Subcutaneous adipose tissue (tissue), 4 donors: ENCODE measurements around the gene SIPA1L3. TPM values are rescaled to one million over a fixed set of nuclear protein-coding genes. Genes with fewer than 3 reads are reported as not detected.

Experiments used
- total RNA-seq, 4 donors: library from RNA; depleted of rRNA; stranded (reverse); fragments of >200 nt; gene quantifications; one replicate each; pipeline ENCODE4 v1.1.0, GENCODE V29; 2016
- TF ChIP-seq, protein P1 (sequence below): fragments of 450-650 bp; IDR thresholded peaks from one replicate; pipeline ENCODE4 v1.5.1; 2016; ENCODE audit warnings: low read depth, mild to moderate bottlenecking, control low read depth, antibody characterized with exemption, moderate library complexity

The SIPA1L3 gene
- total RNA-seq, 4 donors from 2014 or later, result 8.2 to 15.3 (median 11.6) TPM

DNA sequence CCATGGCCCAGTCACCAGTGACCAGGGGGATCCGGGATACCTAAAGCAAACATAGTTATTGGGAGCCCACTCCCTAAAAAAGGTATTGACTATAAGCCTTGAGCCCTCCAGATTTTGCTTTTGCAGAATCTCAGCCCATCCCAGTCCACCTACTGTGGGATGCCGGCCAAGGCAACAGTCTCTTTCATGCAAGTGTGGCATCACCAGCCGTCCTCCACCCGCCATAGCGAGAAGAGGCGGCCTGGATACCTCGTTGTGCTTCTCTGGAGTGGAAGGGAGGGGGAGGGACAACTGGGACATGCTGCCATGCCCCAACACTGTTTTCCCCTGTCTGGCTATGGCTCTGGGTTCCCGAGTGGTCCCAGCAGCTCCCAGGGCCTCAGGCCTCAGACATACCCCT is 193.6 kb downstream of the SIPA1L3 start:
- TF ChIP-seq, protein P1, sequence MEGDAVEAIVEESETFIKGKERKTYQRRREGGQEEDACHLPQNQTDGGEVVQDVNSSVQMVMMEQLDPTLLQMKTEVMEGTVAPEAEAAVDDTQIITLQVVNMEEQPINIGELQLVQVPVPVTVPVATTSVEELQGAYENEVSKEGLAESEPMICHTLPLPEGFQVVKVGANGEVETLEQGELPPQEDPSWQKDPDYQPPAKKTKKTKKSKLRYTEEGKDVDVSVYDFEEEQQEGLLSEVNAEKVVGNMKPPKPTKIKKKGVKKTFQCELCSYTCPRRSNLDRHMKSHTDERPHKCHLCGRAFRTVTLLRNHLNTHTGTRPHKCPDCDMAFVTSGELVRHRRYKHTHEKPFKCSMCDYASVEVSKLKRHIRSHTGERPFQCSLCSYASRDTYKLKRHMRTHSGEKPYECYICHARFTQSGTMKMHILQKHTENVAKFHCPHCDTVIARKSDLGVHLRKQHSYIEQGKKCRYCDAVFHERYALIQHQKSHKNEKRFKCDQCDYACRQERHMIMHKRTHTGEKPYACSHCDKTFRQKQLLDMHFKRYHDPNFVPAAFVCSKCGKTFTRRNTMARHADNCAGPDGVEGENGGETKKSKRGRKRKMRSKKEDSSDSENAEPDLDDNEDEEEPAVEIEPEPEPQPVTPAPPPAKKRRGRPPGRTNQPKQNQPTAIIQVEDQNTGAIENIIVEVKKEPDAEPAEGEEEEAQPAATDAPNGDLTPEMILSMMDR, result no peak

DNA sequence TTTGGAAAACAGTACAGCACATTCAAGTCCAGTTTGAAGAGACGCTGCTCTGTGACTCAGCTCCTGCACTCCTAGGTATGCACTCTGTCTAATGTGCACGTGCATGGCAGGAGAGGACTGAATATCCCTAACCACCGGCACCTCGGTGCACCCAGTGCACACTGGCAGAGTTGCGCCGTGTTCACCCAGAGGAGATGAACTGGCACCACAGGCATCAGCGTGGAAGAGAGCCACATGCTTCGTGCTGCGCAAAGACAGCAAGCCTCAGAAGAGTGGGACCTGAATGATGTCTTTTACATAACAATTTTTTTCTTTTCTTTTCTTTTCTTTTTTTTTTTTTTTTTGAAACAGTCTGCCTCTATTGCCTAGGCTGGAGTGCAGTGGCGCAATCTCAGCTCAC is 194.7 kb downstream of the SIPA1L3 start:
- TF ChIP-seq, protein P1, result no peak

DNA sequence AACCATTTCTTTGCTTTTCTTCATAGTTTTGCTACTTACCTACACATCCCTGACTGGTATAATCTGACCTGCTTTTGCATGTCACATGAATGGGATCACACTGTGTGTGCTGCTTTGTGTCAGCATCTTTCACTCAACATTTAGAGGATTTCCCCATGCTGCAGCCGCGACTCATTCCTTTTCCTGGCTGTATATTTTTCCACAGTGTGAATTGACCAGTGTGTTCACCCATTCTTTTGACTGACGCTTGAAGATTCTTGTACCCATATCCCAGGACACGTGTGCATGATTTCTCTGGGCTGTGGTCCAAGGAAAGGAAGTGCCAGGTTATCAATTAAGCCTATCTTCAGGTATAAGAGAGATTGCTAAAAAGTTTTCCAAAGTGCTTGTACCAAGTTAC is 198.6 kb downstream of the SIPA1L3 start:
- TF ChIP-seq, protein P1, result no peak

DNA sequence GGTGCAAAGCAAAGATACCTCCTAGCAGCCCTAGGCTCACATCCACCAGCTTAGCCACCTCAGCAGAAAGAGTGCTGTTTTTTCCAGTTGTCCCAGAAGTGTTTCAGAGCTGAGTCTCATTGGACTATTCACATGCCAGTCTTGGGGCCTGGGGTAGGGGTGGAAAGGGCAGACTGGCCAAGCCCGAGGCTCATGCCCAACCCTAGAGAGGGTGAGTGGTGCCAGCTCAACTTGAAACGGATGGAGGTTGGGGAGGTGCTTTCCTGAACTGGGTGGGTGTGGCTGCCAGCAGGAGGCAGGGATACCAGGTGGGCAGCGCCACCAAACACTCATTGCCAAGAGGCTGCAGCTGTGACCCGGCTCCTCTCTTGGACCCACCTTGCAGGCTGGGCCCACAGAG is 200.1 kb downstream of the SIPA1L3 start:
- TF ChIP-seq, protein P1, result no peak

DNA sequence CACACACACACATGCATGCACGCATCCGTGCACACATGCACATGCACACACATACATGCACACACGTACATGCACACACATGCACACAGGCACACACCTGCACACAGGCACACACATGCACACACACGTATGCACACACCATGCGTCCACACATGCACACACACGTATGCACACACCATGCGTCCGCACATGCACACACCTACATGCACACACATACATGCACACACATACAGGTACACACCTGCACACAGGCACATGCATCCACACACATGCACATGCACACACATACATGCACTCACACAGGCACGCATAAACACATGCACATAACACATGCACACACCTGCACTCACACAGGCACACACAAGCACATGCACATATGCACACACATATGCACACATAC is 204.9 kb downstream of the SIPA1L3 start:
- TF ChIP-seq, protein P1, result no peak

DNA sequence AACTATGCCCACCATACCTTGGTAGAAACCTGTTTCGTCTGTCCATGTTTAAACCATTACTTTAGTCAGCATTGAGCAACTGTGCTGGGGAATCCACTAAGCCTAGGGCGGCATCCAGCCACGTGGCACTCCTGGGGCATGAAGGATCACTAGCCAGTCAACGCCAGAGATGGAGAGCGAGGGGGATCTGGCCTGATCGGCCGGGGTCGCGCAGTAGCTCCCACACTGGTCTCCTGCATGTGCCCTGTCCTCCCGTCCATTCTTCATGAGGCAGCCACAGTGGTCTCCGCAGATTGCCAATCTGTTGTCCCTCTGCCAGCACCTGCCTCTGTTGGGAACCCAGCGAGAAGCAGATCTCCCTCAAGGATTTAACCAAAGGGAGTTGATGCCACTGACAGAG is 207.6 kb downstream of the SIPA1L3 start:
- TF ChIP-seq, protein P1, result no peak

DNA sequence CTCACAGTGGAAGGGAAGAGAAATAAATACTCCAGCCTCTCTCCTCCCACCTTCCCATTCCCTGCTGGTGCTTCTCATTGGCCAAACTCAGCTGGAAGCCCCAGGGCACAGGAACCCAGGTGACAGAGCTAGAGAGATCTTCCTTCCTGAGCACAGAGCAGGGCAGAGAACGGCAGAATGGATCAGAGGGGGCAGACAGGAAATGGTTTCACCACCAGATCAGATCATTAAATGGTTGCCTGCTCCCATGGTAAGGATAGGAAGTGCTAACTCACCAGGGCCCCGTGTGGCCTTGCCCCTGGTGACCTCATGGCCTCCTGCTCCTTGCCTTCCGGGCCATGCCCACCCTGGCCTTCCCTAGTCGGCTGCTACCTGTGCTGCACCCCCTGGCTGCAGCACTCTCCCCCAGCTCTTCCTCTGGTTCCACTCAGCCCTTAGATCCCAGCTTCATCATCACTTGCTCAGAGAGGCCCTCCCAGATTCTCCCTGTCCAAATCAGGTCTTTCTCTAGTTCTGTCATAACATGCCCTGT is 208.3 kb downstream of the SIPA1L3 start:
- TF ChIP-seq, protein P1, result no peak
